K562 (cell line): Measurements from ENCODE around the gene WEE1. TPM values are rescaled to one million over a fixed set of nuclear protein-coding genes. Genes with fewer than 3 reads are reported as not detected.

Experiments used
- ATAC-seq: fragments of 200-7000 bp; cut with Tn5 transposase; 3 replicates; pipeline ENCODE4 v1.9.1; 2020; ENCODE audit warnings: moderate library complexity
- BruUV-seq: library from RNA; stranded (reverse); fragments of 400-500 nt; replicated peaks from 2 replicates; lab custom pipeline; 2021; lab: Mats Ljungman, UMichigan
- CTCF ChIA-PET: fragments of 300-600 bp; formaldehyde crosslinking; extraction: SDS; loops from one replicate; lab custom pipeline; 2021; ENCODE audit warnings: low intra/inter-chr PET ratio; lab: Yijun Ruan, JAX
- POLR2A ChIA-PET: fragments of 300-600, 350-650 bp; sonication (Branson Sonifier 250); formaldehyde crosslinking; extraction: SDS; loops from one replicate; lab custom pipeline; 2021; ENCODE audit warnings: antibody characterized with exemption, inconsistent platforms; lab: Yijun Ruan, JAX
- DNase-seq, 4 experiments: peaks; one replicate each; pipeline versions ENCODE4 v3.0.0 to v3.0.0-alpha.2; 2011 to 2018; ENCODE audit warnings: low spot score in 3 of 4, mixed read lengths in 3 of 4; ENCODE audit errors: extremely low read depth in 1 of 4
- FAIRE-seq: peaks from 2 replicates; lab custom pipeline; 2011; peaks lifted over from hg19 to GRCh38; lab: Jason Lieb, UNC
- H2AFZ ChIP-seq: 2 replicates; pipeline ENCODE4 v1.6.0; 2011; ENCODE audit warnings: low read depth, low read length, control low read depth, inconsistent platforms
- H3K27ac ChIP-seq: fragments of 200-600 bp; 3 replicates; pipeline ENCODE4 v1.8.0; 2011; ENCODE audit warnings: low read depth, mild to moderate bottlenecking, control low read depth, inconsistent platforms, low read length, moderate library complexity, mixed read lengths; ENCODE audit errors: extremely low read depth
- H3K27me3 ChIP-seq, 2 experiments: fragments of 300-600 bp in 1 of 2; 2 replicates in 1 of 2; 3 replicates in 1 of 2; pipeline versions ENCODE4 v1.6.0 to v1.8.0; 2011; ENCODE audit warnings: inconsistent platforms in 2 of 2, low read length in 2 of 2, mild to moderate bottlenecking in 1 of 2, mixed read lengths in 1 of 2, moderate library complexity in 1 of 2; ENCODE audit not compliant: control insufficient read depth in 2 of 2, insufficient read depth in 2 of 2
- H3K36me3 ChIP-seq: fragments of 300-600 bp; 3 replicates; pipeline ENCODE4 v1.8.0; 2011; ENCODE audit warnings: mild to moderate bottlenecking, low read length, inconsistent platforms; ENCODE audit not compliant: control insufficient read depth, insufficient read depth
- H3K4me1 ChIP-seq, 2 experiments: fragments of 200-600 bp in 1 of 2; replicated peaks in 1 of 2; 2 replicates in 1 of 2; 3 replicates in 1 of 2; pipeline versions ENCODE4 v1.5.1 to v1.8.0; 2011; ENCODE audit warnings: inconsistent platforms in 2 of 2, low read length in 2 of 2, mild to moderate bottlenecking in 1 of 2, mixed read lengths in 1 of 2, moderate library complexity in 1 of 2; ENCODE audit not compliant: control insufficient read depth in 2 of 2, insufficient read depth in 2 of 2
- H3K4me2 ChIP-seq: 2 replicates; pipeline ENCODE4 v1.6.1; 2011; ENCODE audit warnings: low read length, control low read depth, inconsistent platforms, mixed read lengths; ENCODE audit not compliant: insufficient read depth
- H3K4me3 ChIP-seq: fragments of 200-600 bp; sonication (generic), shearing (Covaris generic); 2 replicates; pipeline ENCODE4 v1.5.1; 2016; ENCODE audit warnings: control low read depth, inconsistent platforms
- H3K79me2 ChIP-seq: fragments of 200-600 bp; 3 replicates; pipeline ENCODE4 v1.8.0; 2011; ENCODE audit warnings: low read length, inconsistent platforms; ENCODE audit not compliant: control insufficient read depth, insufficient read depth
- H3K9ac ChIP-seq, 2 experiments: 2 replicates each; pipeline versions ENCODE4 v1.6.0 to v1.6.1; 2011; ENCODE audit warnings: low read depth in 2 of 2, low read length in 2 of 2, control low read depth in 1 of 2, inconsistent platforms in 1 of 2, mild to moderate bottlenecking in 1 of 2, mixed read lengths in 1 of 2; ENCODE audit not compliant: insufficient read depth in 1 of 2
- H3K9me1 ChIP-seq: one replicate; pipeline ENCODE4 v1.6.0; 2011; ENCODE audit warnings: inconsistent platforms, mild to moderate bottlenecking, low read length, moderate library complexity; ENCODE audit not compliant: control insufficient read depth, insufficient read depth
- H3K9me3 ChIP-seq: replicated peaks from 2 replicates; pipeline ENCODE4 v1.5.1; 2011; ENCODE audit warnings: low read depth, low read length, inconsistent platforms; ENCODE audit not compliant: control insufficient read depth, insufficient read depth
- H4K20me1 ChIP-seq: replicated peaks from 2 replicates; pipeline ENCODE4 v1.6.1; 2011; ENCODE audit warnings: low read length, inconsistent platforms, mixed read lengths; ENCODE audit not compliant: control insufficient read depth, insufficient read depth
- FOXK1 ChIP-seq: sonication (generic); formaldehyde crosslinking; IDR thresholded peaks from 2 replicates; pipeline ENCODE4 v1.8.0; 2022; ENCODE audit warnings: missing genetic modification reagents, mild to moderate bottlenecking, borderline replicate concordance
- KAT2B ChIP-seq: IDR thresholded peaks from one replicate; pipeline ENCODE4 v1.6.1; 2012; ENCODE audit warnings: low read depth, mild to moderate bottlenecking, control low read depth, inconsistent platforms, low read length, moderate library complexity
- MYBL2 ChIP-seq, 2 experiments: fragments of 450-650 bp in 1 of 2; sonication (generic) in 1 of 2; formaldehyde crosslinking in 1 of 2; IDR thresholded peaks; 2 replicates each; pipeline versions ENCODE4 v1.6.1 to v1.8.1; 2017 to 2022; ENCODE audit warnings: borderline replicate concordance in 1 of 2, inconsistent platforms in 1 of 2, low read depth in 1 of 2, mild to moderate bottlenecking in 1 of 2, missing genetic modification reagents in 1 of 2, moderate library complexity in 1 of 2
- PML ChIP-seq: IDR thresholded peaks from 2 replicates; pipeline ENCODE4 v1.6.1; 2012; ENCODE audit warnings: low read length, inconsistent platforms
- PTRF ChIP-seq: fragments of 450-650 bp; IDR thresholded peaks from 2 replicates; pipeline ENCODE4 v1.6.1; 2016; ENCODE audit warnings: mild to moderate bottlenecking, missing genetic modification characterization, missing compliant biosample characterization
- RBM34 ChIP-seq: fragments of 200-400 bp; formaldehyde crosslinking; IDR thresholded peaks from 2 replicates; pipeline ENCODE4 v1.6.1; 2018; ENCODE audit warnings: low read length, borderline replicate concordance; ENCODE audit not compliant: insufficient read depth
- ZFX ChIP-seq: sonication (generic); formaldehyde crosslinking; IDR thresholded peaks from 2 replicates; pipeline ENCODE4 v1.8.0; 2022; ENCODE audit warnings: mild to moderate bottlenecking, missing genetic modification reagents, moderate library complexity
- WGBS: fragments of 100-300 bp; shearing (Covaris generic); methylation state at CpG from one replicate; pipeline ENCODE4 v1.1.6; 2016; ENCODE audit warnings: low coverage, mixed read lengths; ENCODE audit not compliant: insufficient coverage; ENCODE audit errors: missing lambda C conversion rate; 5-methylcytosine and 5-hydroxymethylcytosine counted together
- in situ Hi-C: fragments of 300-500 bp; cut with MboI; formaldehyde crosslinking; loops from 4 replicates; pipeline ENCODE4 v1.15.0; 2018; ENCODE audit warnings: inconsistent platforms, mixed read lengths
- intact Hi-C: fragments of 100-400 bp; cut with micrococcal nuclease; formaldehyde crosslinking; loops from 2 replicates; pipeline ENCODE4 v1.14.2; 2022
- polyA plus RNA-seq, 8 experiments: library from polyadenylated mRNA; depleted of rRNA in 4 of 8; stranded (reverse) in 5 of 8; unstranded in 3 of 8; fragments of >200 nt; fragmentation: Nextera tagmentation in 2 of 8; fragmentation: Illumina TruSeq in 1 of 8; extraction: Ambion mirVana in 2 of 8; extraction: Trizol in 1 of 8; gene quantifications; 2 replicates each; pipeline versions ENCODE4 v1.2.1 to v1.2.3, GENCODE V29; 2011 to 2014; ENCODE audit warnings: inconsistent platforms in 1 of 8, missing spikeins in 1 of 8
- total RNA-seq, 7 experiments: library from RNA; depleted of rRNA in 6 of 7; stranded (reverse); fragments of >200 nt in 6 of 7; fragmentation: Illumina TruSeq in 2 of 7; extraction: Trizol in 2 of 7; gene quantifications; 2 replicates each; pipeline versions ENCODE4 v1.2.1 to v1.2.3, GENCODE V29; 2011 to 2021; ENCODE audit warnings: low replicate concordance in 1 of 7
- TF ChIP-seq, protein P1 (sequence below): sonication (generic); formaldehyde crosslinking; IDR thresholded peaks from 2 replicates; pipeline ENCODE4 v1.8.0; 2022; ENCODE audit warnings: missing genetic modification reagents, mild to moderate bottlenecking, borderline replicate concordance
- TF ChIP-seq, protein P2 (sequence below): fragments of 250-450 bp; sonication (Bioruptor Pico); IDR thresholded peaks from 2 replicates; pipeline ENCODE4 v1.4.0; 2020; ENCODE audit warnings: mild to moderate bottlenecking, moderate library complexity
- TF ChIP-seq, protein P3 (sequence below): fragments of 450-650 bp; formaldehyde crosslinking; IDR thresholded peaks from 2 replicates; pipeline ENCODE4 v1.4.0; 2020; ENCODE audit warnings: mild to moderate bottlenecking

Gene WEE1
- total and polyA plus RNA-seq, 9 of the 15 experiments (the other 6 are each of a cell fraction or from before 2014, with no cell fraction given), result 21.9 to 99.0 (median 67.4) TPM

GRCh38 chr11:9528573-9529333, 44.7 kb upstream of the WEE1 start:
- in situ Hi-C loops (no loop called here), intact Hi-C loops (no loop called here)
- no peaks in the 10 kb centered on the region for H3K9me3 ChIP-seq
- H3K27me3 ChIP-seq, result no peaks in the 10 kb centered on the region
- no peak overlapping the region; the same call in 1 of the 2 replicates for H2AFZ ChIP-seq
- BruUV-seq, result no TSS peak
- peak overlapping the region in 1 of 2 experiments; percentile 86; a peak in 2 of 4 replicates for H3K9ac ChIP-seq
- TF ChIP-seq FOXK1 (CRISPR knock-in tag) (no peak), PML (no peak), ZFX (CRISPR knock-in tag) (no peak), KAT2B (no peak), MYBL2 (IDR thresholded peaks at IDR 0.05; ENCODE audit: low read depth) (no peak), MYBL2 (CRISPR knock-in tag; IDR thresholded peaks at IDR 0.05; ENCODE audit: borderline replicate concordance) (no peak), RBM34 (no peak), PTRF (tag) (no peak)
- TF ChIP-seq, protein P1, sequence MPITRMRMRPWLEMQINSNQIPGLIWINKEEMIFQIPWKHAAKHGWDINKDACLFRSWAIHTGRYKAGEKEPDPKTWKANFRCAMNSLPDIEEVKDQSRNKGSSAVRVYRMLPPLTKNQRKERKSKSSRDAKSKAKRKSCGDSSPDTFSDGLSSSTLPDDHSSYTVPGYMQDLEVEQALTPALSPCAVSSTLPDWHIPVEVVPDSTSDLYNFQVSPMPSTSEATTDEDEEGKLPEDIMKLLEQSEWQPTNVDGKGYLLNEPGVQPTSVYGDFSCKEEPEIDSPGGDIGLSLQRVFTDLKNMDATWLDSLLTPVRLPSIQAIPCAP, result no peak
- TF ChIP-seq, protein P2, sequence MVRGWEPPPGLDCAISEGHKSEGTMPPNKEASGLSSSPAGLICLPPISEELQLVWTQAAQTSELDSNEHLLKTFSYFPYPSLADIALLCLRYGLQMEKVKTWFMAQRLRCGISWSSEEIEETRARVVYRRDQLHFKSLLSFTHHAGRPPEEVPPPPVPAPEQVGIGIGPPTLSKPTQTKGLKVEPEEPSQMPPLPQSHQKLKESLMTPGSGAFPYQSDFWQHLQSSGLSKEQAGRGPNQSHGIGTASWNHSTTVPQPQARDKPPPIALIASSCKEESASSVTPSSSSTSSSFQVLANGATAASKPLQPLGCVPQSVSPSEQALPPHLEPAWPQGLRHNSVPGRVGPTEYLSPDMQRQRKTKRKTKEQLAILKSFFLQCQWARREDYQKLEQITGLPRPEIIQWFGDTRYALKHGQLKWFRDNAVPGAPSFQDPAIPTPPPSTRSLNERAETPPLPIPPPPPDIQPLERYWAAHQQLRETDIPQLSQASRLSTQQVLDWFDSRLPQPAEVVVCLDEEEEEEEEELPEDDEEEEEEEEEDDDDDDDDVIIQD, result no peak
- TF ChIP-seq, protein P3, sequence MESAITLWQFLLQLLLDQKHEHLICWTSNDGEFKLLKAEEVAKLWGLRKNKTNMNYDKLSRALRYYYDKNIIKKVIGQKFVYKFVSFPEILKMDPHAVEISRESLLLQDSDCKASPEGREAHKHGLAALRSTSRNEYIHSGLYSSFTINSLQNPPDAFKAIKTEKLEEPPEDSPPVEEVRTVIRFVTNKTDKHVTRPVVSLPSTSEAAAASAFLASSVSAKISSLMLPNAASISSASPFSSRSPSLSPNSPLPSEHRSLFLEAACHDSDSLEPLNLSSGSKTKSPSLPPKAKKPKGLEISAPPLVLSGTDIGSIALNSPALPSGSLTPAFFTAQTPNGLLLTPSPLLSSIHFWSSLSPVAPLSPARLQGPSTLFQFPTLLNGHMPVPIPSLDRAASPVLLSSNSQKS, result no peak
- H4K20me1 ChIP-seq, result no peaks in the 10 kb centered on the region
- H3K9me1 ChIP-seq, result no peaks in the 10 kb centered on the region
- WGBS, result 59% methylated on average over 12 of the region's 12 CpGs
- no peak for ATAC-seq
- POLR2A ChIA-PET, result interaction anchor here (0.6 to 3.5 kb wide), 8 partner anchors 8 to 388 kb away, joined by 3 to 18 read pairs (median 4); no protein-coding TSS in a partner anchor
- H3K36me3 ChIP-seq, result peaks cover 21% of the 10 kb centered on the region; the same call in 2 of the 3 replicates
- no peak for FAIRE-seq
- peaks cover 23 to 26% of the 10 kb centered on the region in 2 experiments; a peak in 4 of 5 replicates for H3K4me1 ChIP-seq
- DNase-seq, result no peak
- H3K27ac ChIP-seq, result no peak overlapping the region
- CTCF ChIA-PET, result interaction anchor here (0.7 kb wide), 1 partner anchor 124 kb away, joined by 6 read pairs; no protein-coding TSS in a partner anchor
- no peak overlapping the region for H3K4me2 ChIP-seq
- no peak overlapping the region for H3K4me3 ChIP-seq
- no peaks in the 10 kb centered on the region for H3K79me2 ChIP-seq
